GM21515 (cell line): ENCODE measurements around the gene TMEM106C.
A peak's percentile ranks its signal among the peaks of the same experiment; 100 is the strongest.

ENCODE experiments used
- ATAC-seq: cut with Tn5 transposase; IDR thresholded peaks from one replicate; pipeline ENCODE4 v1.9.1; 2021; ENCODE audit not compliant: unreplicated experiment

Gene TMEM106C

GRCh38 chr12:47979166-47979565, 15.8 kb downstream of the TMEM106C start:
- no peak for ATAC-seq

- no peak for ATAC-seq
These were observed 16.3 kb downstream of the TMEM106C start for GRCh38 chr12:47979686-47980085.

GRCh38 chr12:47980197-47980596, 16.8 kb downstream of the TMEM106C start:
- no peak for ATAC-seq

GRCh38 chr12:47980779-47981495, 17.5 kb downstream of the TMEM106C start:
- ATAC-seq, result no peak

- no peak for ATAC-seq
These were observed 18.3 kb downstream of the TMEM106C start for GRCh38 chr12:47981496-47982260.

GRCh38 chr12:47982311-47982710, 18.9 kb downstream of the TMEM106C start:
- ATAC-seq, result no peak

- ATAC-seq, result no peak
These were observed 19.4 kb downstream of the TMEM106C start for GRCh38 chr12:47982770-47983169.

- no peak for ATAC-seq
These were observed 20.2 kb downstream of the TMEM106C start for GRCh38 chr12:47983541-47984115.

GRCh38 chr12:47984331-47984801, 21.0 kb downstream of the TMEM106C start:
- ATAC-seq, result no peak

- ATAC-seq, result no peak
These were observed 22.3 kb downstream of the TMEM106C start for GRCh38 chr12:47985596-47986290.

GRCh38 chr12:47986291-47986660, 22.9 kb downstream of the TMEM106C start:
- no peak for ATAC-seq

- no peak for ATAC-seq
These were observed 23.4 kb downstream of the TMEM106C start for GRCh38 chr12:47986832-47987231.

- no peak for ATAC-seq
These were observed 24.1 kb downstream of the TMEM106C start for GRCh38 chr12:47987411-47988072.

GRCh38 chr12:47988073-47989022, 25.0 kb downstream of the TMEM106C start:
- no peak for ATAC-seq

GRCh38 chr12:47989023-47989417, 25.6 kb downstream of the TMEM106C start:
- ATAC-seq, result no peak

- no peak for ATAC-seq
These were observed 26.3 kb downstream of the TMEM106C start for GRCh38 chr12:47989666-47990065.

- peak; percentile 94 for ATAC-seq
These were observed 27.1 kb downstream of the TMEM106C start for GRCh38 chr12:47990351-47991105.

- no peak for ATAC-seq
These were observed 28.0 kb downstream of the TMEM106C start for GRCh38 chr12:47991106-47992061.
